Activated CD8-positive, alpha-beta memory T cell treated with anti-CD3 and anti-CD28 coated beads for 4 hours (primary cell): ENCODE data around the gene SPOCK1.

Source experiments
- DNase-seq, 2 donors: peaks; one replicate each; pipeline ENCODE4 v3.0.0-alpha.2; 2020; ENCODE audit warnings: low read depth in 2 of 2

SPOCK1 gene

DNA sequence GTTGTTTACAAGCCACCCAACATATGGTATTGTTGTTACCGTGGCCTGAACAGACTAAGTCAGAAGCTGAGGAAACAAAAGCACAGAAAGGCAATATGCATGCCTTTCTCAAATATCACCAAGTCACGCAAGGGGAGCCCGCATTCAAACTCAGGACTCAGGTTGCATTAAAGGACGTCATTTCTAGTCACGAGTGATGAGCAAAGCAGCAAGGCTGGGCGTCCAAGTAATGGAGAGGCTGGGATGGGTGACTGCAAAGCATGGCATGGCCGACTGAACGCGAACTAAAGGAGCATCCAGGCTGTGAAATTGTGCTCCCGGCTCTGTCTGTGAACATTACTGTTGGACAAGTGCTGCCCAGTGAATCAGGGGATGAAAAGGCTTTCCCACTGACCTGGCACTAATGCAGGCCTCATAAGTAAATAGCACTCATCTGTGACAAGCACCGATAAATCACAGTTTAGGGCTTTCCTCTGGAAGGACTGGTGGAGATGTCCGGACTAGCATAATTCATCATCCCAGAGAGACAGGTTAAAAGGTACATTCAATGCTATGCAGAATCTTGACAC is 202.8 kb downstream of the SPOCK1 start:
- no peak for DNase-seq

DNA sequence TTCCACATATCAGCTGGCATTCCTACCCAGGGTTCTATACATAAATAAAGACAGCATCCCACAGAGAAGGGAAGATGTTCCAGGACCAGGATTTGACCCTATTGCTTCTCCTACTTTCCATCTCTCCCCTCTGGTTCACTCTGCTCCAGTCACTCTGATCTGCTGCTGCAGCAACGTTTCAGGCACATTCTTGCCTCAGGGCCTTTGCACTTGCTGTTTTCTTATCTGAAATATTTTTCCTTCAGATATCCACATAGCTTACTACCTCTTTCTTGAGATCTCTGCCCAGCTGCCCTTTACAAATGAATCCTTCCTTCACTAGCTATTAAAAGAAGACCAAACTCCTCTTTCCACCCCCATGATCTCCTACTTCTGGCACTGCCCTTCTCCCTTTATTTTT is 204.5 kb downstream of the SPOCK1 start:
- DNase-seq: no peak

DNA sequence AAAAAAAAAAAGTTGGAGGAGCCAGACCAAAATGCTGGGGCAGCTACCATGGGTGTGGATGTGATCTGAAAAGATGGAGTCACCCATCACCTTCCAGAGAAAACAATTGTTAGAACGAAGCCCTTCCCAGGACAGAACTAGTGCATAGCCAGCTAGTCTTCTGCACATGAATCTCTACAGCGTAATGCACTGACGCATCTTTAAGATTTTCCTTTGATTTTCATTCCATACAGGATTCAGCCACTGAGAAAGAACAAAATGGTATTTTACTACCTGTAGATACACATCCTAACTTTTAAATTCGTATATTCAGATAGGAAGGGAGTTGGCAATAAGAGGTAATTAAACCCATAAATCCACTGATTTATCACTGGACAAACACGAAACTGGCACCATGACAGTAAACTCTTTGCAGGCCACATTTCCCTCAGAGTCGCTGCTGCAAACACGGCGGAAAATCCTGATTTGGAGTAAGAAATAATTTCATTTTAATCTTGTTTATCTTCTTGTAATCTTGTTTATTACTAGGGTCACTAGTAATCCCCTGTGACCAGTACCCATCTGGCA is 206.6 kb downstream of the SPOCK1 start:
- DNase-seq: no peak

DNA sequence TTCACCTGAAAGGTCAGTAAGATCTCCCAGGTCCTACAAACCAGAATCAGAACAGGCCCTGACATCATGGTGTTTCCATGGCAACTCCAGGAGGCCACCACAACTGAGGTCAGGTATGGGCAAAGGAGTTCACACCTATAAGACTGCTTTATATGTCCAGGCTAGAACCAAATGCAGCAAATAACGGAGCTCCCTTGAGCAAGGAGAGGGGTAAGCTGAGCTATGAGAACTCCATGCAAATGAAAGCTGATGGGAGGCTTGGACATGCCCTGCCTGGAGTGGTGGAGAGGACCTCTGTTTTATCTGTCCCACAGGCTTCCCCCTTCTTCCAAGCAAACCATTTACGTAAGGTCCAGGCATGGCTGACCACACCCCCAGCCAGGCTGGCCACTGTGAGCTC is 207.7 kb downstream of the SPOCK1 start:
- no peak for DNase-seq

DNA sequence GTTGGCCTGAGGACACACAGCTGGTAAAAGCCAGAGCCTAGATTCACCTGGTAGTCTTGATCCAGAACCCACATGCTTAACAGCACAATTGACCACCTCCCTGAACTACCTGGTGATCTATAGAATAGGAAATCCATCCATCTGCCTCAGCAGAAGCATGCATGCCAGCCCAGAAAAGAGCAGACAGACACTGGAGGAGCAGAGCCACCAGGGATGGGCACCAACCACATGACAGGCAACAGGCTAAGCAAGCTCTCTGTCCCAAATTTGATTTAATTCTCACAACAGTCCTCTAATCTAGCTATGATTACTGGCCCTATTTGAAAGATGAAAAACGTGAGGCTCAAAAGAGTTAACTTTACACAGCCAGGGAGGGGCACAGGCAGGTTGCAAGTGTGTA is 208.1 kb downstream of the SPOCK1 start:
- DNase-seq: no peak

DNA sequence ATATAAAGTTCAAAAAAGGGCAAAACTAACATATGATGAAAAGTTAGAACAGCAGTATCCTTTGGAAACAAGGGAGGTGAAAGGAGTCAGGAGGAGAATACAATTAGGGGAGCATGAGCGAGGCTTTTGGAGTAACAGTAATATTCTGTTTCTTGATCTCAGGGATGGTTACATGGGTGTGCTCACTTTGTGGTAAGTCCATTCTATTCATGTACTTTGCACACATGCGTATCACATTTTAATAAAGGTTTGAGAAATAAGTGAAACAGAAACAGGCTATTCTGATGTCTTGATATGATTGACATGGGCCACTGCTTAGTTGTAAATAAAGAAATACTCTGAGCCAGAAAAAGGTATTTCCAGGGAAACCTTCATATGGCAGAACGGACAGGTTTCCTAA is 208.8 kb downstream of the SPOCK1 start:
- no peak for DNase-seq

DNA sequence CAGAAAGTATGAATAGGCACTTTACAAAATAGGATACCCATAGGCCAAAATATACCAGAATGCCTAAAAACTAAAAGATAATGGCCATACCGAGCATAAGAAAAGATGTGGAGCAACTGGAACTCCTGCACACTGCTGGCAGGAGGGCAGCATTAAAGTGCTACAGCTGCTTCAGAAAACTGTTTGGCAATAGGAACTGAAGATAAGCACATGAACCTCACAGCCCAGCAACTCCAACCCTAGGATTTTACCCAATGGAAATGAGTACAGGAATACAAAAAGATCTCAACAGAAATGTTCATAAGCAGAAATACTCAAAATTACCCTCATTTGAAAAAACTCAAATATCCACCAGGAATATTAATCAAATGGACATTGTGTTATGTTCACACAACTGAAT is 209.3 kb downstream of the SPOCK1 start:
- no peak for DNase-seq

DNA sequence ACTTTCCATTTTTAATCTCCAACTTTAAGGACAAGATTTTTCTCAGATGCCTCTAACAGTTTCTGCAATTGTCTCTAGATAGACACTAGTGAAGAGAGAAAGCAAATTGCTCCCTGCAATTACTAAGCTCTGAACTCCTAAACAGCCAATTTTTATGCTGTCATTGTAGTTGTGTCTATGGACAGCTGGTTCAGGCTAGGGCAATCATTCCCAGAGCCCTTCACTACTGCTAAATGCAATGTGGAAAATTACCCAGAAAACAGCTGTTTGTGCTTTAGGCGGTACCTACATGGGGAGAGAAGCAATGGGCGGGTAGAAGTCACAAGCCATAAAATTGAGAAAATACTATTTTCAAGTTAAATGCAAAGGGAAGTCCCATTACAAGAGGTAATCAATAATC is 211.6 kb downstream of the SPOCK1 start:
- DNase-seq: no peak

DNA sequence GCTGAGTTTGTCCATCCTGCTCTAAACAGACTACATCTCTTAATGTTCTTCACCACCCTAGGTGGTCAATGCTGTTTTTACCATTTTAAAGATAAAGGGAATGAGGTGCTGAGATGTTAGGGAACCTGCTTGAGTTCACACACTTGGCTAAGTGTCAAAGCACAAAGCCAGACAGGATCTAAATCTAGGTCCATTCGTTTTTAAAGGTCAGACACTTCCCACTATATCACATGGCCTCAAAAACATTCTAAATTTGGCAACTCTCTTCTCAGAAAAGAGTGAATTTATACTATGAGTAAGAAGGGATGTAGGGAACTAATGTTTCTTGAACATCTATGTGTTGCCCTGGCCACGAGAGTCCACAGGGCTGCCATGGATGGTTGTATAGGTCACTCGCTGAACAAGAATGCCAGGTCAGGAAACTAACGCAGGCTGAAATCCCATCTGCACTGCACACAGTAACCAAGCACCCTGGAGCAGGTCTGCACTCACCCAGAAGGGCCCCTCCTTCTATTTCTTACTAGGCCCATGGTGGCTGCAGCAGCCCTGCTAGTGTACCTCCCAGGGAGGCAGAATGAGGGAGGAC is 213.0 kb downstream of the SPOCK1 start:
- no peak for DNase-seq

DNA sequence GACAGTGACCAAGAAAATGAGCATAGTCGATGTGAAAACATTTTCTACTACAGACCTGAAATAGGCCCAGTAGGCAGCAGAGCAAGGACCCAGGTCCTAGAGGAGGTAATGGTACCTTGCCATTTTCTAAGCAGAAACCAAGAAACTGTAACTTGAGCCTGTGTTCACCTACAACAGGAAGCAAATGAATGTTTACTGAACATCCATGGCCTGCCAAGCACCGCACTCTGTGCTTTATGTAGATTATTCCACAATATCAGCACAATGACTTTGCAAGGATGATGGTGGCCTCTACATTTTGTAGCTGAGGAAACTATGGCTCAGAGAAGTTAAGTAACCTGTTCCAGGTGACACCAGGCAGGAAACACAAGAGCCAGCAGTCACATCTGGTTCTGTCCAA is 215.3 kb downstream of the SPOCK1 start:
- DNase-seq: no peak

DNA sequence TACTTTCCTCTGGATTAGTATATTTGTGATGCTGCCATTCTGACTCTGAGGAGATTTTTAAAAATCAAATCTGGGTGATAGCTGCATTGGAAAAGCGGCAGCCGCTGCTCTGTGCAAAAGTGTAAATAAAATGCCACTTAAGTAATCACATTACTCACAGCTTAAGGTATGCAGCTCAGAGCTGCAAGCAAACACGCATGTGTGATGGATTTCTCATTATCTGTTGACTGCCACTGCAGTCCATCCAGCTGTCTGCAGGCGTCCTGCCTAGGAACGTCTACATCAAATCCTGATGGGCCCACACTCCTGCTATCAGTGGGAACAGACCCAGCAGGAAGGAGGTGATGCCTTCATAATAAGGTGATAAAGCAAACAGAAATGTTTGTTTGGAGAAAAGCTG is 216.9 kb downstream of the SPOCK1 start:
- DNase-seq: no peak

DNA sequence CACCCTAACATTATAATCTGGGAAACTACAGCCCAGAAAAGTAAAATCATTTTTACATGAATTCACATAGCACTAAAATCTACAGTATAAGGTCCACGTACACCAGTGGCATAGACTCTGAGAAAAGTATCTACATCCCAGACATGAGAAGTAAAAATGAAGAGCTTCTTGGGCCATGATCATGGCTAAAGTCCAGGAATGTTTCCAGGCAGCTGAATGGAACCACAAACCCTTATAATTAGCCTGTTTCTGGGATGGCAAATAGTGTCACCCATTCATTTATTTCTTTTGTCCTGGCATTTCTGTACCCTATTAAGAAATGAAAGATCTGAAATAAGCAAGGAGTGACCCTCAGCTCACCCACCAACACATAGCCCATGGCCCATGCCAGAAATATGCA is 217.9 kb downstream of the SPOCK1 start:
- no peak for DNase-seq

DNA sequence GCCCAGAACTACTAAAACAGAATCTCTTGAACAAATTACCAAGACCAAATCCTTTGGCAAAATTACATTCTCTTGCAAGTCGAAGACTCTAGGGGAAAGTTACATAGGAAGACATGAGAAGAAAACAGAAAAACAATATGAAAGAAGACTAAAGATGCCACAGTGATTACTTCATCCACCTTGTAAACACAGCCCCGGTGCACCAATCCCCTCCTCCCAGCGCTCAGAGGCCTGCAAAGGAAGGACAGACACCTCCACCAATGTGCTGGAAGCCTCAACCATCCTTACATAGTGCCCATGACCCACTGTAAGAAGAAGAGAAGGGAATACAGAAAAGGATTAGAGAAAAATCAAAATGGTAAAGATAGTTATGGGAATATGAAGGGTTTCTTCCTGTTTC is 218.5 kb downstream of the SPOCK1 start:
- DNase-seq: no peak

DNA sequence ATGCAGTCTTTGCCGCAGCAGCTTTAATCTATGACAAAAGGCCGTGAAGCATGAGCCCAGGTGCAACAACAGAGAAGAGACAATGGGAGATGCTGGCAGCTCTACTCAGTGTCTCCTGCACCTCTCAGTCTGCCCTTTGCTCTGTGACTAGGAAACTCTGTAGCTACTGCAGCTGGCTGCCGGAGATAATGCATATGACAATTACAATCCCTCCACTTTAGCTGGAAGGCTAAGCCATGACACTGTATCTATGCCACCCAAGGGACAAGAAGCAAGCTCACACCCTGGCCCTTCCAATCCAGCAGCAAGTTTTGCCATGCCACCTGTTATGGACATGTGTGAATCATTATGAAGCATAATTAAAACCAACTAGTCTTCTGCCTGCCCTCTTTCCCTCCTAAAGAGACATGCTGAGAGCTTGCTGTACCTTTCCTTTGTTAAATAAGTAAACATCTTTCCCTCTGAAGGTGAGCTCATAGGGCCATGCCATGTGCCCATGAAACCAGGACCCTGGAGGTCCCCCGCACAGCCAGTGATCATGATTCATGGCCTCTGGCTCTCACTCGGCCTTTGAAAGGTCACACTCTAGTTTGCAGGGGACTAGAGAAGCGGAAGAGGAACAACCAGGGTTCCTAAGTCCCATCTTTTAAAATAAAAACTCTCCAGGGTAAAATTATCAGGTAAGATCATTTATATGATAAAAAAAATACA is 219.4 kb downstream of the SPOCK1 start:
- DNase-seq: no peak

DNA sequence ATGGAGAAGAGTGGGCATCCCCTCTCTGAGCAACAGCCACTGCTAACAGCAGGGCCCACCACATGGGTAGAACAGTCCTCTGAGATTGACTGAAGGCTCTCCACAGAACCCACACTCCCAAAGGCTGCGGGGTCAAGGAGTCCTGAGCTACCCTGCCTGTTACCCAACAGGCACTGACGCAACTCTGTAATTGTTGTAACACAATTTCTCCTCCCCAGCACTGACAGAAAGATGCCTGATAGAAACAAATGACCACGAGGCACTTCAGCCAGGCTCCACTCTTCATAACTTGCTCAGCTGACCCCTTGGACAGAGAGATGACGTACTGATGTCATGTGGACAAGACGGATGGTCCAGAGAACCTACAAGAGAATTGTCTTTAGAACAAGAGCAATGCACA is 220.7 kb downstream of the SPOCK1 start:
- no peak for DNase-seq

DNA sequence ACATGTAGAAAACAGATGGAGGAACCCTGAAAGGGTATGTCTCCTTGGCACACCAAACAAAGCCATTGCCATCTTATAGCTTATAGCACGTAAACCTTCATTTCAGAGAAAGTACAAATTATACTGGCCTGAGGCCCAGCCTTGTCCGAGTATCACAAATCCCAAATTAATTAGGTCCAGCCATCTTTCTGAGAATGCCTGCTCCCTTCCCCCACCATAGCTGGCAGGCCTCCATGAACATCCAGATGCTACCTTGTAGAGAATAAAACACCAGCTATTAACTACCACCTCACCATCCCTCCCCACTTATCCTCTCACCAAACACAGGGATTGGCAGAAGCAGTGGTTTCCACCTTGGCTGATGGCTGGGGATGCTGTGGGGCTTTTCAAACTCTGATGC is 224.0 kb downstream of the SPOCK1 start:
- no peak for DNase-seq

DNA sequence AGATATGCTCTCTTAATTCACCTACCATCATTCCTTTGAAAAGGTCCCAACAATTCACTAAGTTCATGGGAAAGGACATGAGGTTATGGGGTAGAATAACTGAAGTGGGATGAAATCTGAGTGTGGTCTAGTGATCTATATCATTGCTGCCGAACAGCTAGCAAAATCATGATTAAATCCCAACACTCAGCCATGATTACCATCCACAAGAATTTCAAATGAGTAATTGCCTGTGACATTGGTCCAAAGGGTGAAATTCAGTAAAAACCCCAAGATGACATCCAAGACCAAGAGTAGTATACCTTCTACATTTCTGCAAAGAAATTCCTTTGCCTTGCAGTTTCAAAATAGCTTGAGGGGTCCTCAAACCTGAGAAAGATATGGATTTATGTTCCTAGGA is 225.6 kb downstream of the SPOCK1 start:
- DNase-seq: no peak

DNA sequence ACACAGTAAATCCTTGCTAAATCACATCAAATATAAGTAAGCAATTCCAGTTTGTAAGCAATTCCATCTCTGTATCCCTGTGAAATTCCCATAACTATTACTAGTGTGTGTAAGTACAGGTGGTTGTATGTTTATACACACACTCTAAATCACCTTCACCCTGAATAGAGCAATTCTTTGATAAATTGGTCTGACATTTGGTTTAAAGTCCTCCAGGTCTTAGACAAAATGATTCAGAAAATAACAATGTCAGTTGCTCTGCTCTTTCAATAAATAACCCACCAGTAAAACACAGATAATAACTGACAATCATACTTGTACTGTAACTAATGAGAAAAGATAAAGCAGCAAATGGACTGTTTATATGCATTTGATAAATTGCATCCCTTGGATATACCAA is 226.3 kb downstream of the SPOCK1 start:
- DNase-seq: no peak

DNA sequence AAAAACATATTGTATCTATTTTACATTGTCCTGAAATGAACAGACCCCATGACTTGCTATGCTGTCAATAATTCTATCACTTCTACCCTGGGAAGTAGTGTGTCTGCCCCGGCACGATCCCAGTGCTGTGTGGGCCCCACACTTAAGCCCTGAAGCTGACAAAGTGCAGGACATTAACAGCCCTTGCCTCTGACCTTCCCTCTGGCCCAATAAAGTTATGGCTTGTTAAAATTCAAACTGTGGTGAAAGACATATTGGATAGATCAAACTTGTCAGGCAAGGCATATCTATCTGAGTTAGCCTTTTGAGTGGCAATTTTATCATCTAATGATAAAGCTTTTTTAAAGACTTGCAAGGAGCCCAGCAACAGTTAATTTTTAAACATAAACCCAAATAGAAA is 229.2 kb downstream of the SPOCK1 start:
- DNase-seq: no peak

DNA sequence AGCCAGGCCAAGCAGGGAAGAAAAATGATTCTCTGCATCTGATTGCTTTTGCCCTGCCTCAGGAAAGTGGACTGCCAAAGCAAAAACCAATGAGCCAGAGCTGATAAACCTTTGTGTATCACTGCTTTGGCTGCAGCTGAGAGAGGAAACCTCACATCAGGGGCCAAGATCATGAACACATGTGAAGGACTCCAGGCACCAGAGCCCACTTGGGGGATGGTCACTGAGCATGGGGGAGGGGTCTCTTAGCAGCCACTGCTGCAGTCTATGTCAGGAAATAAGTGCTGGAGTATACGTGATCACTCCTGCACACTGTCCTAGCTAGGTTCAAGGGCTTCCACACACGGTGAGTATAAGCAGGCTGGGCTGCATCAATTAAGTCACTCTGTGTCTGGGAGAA is 229.9 kb downstream of the SPOCK1 start:
- DNase-seq: no peak

DNA sequence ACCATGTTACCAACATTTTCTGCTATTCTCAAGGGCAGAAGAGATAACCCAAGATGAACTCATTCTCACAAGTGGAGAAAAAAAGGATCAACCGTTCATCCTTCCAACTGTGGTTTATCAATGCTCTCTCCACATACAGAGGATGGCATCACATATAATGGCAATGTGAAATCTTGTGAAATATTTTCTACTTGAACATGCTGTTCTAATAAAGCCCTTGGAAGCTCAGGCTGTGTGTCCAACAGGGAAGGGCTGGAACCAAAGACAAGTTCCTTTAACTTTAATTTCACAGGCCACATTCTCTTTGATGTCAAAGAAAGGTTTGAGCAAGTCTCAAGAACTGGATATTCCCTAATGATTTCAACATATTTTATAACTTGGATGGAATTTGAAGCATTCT is 230.5 kb downstream of the SPOCK1 start:
- DNase-seq: no peak

DNA sequence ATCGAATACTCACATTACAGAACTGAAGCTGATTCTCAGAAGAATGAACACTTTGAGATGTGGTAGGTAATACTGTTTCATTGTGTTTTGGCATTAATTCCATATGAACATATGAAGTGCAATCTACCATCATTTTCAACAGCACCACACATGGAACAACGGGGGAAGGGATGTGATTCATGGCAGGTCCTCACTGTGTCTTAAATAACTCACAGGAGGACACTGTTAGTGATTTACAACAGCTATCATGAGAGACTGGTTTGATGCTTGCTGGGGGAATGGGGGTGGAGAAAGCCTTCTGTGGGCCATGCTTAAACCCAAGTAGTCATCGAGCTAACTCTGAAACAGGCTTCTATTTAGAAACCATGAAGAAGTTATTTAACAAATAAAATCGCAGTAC is 232.9 kb downstream of the SPOCK1 start:
- DNase-seq: no peak

DNA sequence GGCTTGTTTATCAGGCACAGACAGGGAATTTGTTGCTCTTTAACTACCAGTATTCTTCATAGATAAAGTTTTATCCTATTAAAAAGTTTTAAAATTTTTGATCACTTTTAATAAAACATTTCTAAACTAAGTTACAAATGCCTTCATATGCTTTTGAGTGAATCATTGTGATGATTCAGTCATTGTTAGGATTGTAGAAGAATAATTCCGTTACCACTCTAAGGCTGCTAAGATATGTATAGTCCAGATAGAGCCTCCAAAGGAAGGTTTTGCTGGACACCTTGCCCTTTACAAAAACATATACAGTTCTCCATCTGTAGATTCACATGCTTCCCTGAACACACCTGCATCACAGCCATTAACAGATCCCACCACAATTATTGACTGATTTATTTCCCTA is 233.7 kb downstream of the SPOCK1 start:
- no peak for DNase-seq
